Kidney capillary endothelial cell (primary cell): ENCODE results near the gene ACVR2B.

ENCODE experiments used
- DNase-seq: peaks from one replicate; pipeline ENCODE4 v3.0.0-alpha.2; 2018; ENCODE audit warnings: low spot score

ACVR2B gene

DNA sequence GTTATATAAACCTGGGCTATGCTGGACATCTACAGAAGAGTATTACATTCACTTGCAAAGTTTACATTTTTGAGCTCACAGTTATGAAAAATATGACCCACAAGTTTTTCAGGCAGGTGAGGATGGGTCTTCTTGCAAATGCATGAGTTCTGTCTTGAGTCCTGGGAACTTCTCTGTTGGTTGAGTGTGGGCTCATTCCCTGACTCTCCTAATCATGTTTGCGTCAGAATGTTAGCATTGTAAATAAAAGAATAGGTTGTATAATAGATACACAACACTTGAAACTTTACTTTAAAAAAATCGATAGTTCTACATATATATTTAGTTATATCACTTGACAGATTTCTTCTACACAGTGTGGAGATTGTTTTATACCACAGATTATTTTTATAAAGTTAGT is 35.3 kb downstream of the ACVR2B start:
- no peak for DNase-seq

DNA sequence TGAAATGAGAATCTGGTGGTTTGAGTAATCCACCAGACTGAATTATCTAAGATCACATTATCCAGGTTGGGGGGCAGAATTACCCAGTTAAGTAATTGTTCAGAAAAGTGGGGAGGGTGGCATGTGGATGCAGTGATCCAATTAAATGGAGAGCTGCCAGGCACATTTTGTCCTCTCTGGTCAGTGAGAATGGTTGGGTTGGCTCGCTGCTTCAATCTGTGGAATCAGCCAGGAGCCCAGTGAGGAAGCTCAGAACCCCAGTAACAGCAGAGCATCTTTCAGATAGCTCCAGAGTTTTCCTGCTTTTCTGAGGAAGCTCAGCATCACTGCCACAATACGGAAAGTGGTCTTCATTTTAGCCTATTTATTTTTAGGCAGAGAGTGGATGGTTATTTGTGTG is 36.1 kb downstream of the ACVR2B start:
- DNase-seq, result no peak

DNA sequence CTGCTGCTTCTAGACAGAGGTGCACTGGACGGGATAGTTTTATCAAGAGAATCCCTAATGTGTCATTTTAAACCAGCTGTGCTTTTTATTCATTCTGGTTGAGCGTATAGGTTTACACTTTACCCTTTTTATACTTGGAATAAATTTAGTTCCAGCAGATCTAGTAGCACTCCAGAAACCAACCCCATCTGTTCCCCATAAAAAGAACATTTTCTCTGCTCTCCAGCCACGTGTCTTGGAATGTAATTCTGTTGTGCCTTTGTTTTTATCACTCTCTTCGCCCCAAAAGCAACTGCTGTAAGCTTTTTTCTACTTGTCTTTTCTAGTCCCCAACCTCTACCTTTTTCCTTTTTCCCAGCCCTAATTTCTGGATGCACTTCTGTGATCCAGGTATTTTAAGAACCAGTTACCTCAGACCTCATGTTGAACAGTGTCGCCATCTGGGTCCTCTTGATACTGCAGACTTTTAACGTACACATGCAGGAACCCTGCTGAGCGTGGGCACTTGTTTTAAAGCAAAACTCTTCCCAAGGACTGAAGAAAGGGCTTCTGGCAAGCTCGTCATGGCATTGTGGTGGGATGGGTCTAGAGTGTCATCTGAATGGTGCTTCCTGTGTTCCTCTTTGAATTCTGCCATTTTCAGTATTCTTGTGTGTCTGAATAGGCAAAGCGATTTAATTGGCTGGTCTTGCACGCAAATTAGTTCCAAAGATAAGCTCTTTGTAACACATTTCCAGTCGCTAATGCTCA is 36.8 kb downstream of the ACVR2B start:
- no peak for DNase-seq

DNA sequence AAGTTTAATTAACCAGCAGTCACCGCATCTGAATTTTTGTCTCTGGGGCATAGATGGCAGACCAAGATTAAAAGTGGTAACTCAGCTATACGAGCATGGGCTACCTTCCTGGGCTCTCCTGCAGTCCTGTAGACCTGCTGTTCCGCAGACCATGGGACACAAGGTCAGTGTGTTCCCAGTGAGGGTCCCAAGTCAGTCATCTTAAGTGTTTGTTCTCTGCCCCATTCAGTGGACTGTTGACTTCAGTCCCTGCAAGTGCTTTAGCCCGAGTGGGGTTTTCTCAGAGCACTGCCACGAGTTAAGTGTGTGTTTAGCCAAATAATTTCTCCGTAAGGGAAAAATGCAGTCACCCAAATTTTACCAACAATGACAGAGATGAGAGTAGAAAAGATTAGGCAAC is 37.5 kb downstream of the ACVR2B start:
- DNase-seq, result no peak

DNA sequence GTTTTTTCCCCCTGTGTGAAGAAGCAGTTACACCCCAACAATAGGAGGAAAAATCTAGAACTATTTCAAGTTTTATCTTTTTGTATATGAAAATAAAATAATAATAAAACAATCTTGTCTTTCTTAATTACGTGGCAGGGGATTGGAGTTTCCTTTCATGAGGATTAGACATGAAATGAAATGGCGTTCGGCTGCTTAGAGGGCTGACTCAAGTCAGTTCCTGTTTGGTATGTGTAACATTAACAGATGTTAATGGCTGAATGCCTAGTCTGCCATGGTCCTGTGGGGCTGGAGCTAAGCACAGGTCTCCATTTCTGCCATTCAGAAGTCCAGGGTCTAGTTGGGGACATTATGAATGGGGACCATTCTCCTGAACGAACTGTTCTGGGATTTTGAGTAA is 39.3 kb downstream of the ACVR2B start:
- no peak for DNase-seq

DNA sequence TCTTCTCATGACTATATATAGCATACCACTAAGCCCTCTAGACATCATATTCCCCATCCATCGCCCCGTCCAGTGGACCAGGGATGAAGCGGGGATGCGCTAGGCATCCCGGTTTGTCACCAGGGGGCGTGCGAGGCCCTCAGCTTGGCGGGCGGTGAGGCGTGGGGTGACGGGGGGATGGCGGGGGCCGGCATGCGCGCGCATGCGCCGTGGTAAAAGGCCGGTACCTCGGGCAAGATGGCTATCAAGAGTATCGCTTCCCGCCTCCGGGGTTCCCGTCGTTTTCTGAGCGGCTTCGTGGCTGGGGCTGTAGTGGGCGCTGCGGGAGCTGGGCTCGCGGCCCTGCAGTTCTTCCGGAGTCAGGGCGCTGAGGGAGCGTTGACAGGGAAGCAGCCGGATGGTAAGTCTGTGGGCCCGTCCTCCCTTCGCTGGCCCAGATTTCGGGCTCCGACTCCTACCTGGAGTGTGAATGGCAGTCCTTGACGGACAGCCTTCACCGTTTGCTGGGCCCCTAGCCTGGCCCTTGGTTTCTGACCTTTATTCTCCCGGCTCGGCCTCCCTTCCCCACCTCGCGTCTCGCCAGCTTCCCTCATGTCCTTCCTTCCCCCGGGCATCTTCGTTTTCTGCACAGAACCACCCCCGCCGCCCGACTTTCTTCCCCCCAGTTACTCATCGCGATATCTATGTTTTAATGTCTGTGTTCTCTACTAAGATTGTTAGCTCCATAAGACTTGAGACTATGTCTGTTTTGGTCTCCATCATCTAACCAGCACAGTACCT is 42.6 kb downstream of the ACVR2B start, which contains the start of gene EXOG:
Gene EXOG, plus strand, starts transcription at position 210 of the 780 bp plus-strand sequence. Its CDS starts 28 bp downstream, at position 238.
- DNase-seq, result peak; percentile 89

DNA sequence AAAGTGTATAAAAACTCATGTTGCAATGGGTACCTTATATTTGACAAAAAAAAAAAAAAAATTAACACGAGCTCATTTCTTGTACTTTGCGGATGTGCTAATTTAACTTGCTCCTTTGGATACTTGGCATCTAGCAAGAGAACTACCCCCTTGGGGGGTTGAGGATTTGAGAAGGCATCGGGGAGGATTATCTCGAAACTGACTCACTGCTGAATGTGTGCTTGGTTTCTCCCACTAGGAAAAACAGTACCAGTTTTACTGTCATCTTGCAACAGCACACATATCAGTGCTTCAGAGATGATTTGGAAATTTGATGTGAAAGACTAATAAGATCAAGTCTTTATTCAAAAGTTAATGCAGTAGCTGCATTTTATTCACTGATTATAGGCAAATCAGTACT is 43.3 kb downstream of the ACVR2B start:
- no peak for DNase-seq

DNA sequence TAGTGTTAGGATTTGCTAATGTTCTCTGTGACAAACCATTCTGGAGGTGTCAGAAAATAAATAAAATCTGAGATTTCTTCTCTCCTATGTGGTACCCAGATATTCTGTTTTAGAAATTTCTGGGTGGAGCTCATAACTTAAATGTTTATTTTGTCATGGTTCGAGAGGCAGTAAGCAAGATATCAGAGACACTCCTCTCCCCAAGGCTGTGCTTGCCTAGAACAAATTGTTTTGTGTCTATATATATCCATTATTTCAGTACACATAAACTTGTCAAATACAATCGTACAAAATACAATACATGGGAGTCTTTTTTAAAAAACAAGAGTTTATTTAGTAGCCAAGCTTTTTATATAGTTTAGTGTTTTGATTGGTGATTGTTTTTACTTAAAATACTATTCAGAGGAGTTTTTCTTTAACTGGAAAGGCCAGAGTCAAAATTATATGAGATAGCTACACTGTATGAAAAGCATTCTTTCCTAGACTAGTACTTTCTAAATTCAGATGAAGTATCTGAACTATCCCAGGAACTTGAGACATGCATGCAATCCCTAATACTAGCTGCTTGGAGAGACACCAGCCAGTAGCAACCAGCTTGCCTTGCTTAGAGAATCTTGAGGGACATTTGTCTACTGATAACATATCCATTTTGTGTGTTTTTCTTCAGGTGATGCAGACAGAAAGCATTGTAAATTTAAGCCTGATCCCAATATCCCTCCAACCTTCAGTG is 47.2 kb downstream of the ACVR2B start:
- DNase-seq, result no peak

DNA sequence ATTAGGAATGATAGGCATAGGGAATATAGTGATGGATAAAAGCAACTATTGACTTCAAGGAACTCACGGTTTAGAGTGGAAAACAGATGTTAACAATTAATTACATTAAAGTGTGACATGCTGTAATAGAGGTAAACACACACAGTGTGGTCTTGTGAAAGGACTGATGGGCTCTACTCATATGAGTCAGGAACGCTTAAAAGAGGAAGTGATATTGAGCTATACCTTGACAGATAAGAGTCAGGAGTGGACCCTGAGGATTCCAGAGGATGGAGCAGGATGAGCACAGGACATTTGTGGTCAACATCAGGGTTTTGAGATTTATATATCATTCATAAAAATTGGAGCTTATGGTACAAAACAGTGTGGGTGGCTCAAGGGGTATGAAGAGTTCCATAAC is 53.4 kb downstream of the ACVR2B start:
- no peak for DNase-seq

DNA sequence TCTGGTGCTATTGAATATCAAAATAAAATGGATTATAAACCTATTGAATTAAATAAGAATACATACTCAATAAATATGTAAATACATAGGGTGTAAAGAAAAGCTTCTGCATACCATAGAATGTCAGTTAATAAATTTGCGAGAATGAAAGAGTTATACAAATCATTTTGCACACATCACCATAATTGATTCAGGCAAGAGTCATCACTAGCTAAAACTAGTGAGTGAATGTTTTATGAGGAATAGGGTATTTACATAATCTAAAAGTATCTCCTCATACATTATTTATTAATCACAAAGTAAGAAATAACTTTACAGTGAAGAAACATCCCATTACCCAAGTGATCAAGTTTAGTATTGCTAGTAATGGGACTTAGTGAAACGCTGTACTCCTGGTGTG is 56.0 kb downstream of the ACVR2B start:
- DNase-seq, result no peak

DNA sequence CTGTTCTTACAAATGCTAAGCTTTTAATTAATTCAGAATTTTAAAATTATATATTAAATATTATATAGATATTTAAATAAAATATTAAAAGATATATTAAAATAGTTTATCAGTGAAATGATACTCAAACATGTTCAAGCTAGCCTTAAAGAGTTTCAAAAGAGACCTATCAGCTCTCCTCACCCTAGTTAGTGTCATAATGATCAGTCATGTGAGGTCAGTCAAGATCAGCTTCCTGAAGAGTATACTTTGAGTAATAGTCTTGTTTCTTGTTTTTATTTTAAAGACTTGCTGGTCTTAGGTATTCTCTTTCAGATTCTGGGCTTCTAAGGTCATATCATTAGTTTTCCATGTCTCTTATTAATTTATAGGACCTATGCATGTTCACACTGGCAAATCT is 56.9 kb downstream of the ACVR2B start:
- no peak for DNase-seq

DNA sequence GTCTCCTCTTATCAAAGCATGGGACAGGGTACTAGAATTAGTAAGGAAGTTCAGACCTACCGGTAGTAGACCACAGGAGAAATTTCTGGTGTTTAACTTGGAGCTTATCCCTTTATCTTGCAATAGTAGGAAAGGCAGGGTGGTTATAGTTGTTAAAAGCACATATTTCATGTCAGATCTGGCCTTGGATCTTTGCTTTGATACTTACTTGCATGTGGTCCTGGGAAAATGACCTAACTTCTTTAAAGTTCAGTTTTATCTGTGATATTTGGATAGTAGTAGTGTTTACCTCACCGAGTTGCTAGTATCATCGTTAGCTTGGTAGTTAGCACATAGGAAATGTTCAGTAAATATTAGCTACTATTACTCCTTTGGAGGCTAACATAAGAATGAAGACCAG is 57.9 kb downstream of the ACVR2B start:
- no peak for DNase-seq

DNA sequence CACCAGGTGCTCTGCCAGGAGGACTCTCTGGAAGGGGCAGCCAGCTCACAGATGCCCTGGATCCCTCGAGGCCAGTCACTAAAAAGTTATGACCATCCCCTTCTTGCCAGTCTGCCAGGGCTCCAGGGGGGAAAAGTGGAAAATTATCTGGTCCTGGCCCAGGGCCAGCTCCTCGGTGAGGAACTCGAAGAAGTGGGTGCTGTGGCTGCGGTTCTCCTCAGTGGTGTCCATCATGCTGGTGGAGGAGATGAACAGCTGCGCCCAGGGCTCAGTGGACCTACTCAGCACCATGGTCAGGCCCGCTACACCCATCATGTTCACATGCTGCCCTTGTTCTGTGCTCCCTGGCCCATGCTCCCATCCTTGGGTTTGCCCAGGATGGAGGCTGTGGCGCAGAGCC is 61.7 kb downstream of the ACVR2B start:
- no peak for DNase-seq

DNA sequence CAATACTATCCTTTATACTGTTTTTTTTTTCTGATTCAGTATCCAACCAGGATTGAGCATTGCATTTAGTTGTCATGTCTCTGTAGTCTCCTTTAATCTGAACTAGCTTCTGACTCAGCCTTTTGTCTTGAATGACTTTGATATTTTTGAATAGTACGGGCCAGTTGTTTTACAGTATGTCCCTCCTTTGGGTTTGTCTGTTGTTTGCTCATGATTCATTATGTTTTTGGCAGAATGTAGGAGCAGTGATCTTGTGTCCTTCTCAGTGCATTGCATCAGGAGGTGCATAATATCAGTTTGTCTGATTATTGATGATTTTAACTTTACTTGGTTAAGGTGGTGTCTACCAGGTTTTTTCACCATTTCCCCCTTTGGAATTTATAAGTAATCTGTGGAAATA is 63.0 kb downstream of the ACVR2B start:
- peak; percentile 20 for DNase-seq

DNA sequence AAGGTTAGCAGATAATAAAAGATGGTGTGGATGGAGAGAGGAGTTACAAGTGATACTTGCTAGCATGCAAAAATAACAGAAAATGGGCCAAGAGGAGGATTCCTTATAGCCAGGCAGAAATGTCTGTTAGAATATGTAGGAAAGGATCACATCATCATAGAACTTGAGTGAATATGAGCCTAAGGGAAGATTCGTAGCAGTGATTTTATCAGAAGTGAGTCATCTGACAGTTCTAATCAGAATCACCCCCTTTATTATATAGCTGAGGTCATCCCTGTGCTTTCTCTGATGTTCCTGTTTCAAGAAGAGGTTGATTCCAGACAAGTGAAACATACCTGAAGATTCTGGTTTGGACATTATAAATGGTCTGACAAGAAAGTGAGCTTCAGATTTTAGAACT is 65.3 kb downstream of the ACVR2B start:
- DNase-seq, result no peak

DNA sequence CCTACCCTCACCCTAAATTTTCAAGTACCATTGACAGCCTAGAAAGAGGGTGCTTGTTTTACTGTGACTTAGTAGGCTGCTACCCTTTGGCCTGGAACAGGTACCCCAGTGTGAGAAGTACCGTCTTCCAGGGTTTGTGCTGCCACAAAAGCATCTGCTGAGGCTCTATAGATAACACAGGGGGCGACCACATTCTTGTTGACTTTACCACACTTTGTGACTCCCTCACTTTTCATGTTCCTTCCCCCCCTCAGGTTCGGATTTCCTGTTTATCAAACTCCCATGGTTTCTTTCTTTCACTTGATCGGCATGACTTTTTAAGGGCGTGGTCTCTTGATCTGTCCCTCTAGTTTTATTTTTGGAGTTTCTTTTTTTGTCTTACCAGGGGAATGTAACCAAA is 66.0 kb downstream of the ACVR2B start:
- DNase-seq, result no peak

DNA sequence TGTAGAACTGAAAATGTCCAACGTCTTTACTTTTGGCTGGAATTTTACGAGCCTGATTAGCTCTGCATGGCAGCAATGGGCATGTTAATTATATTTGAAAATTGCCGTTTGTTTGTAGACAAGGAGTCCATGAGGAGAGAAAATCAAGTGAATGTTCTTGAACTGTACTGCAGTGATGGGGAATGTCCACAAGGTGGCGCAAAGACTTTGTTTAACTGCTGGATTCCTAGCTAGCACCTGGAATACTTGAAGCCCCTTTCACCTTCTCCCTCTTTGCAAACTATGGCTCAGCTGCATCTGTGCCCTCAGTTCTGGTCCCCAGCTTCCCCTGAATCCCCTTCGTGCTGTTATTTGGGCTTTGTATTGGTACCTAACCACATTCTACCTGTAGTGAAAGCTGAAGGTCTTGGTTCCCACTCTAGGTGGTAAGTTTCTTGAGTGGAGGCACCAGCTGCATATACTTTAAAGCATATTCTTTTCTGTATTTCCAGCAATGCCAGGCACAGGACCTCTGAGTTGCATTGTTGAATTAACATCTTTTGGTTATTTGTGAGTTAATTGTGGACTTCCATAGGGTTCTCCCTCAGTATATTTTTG is 67.8 kb downstream of the ACVR2B start:
- peak; percentile 63 for DNase-seq

DNA sequence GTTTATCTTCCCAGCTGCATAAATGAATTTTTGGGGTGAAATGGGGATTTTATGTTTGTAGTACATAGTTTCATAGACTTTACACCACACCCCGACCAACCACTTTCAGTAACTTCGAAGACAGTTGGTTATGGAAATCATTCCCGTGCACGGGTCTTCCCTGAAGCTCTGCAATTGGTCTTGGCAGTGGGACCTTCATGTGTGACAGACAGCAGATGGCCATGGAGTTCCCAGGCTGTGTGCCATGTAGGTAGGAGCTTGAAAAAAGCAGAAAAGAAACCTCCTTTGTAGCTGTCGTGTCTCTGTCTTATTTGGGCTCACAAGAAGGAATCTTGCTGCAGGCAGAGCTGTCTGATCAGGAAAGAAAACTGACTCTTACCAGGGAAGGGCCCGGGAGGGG is 68.3 kb downstream of the ACVR2B start:
- no peak for DNase-seq

DNA sequence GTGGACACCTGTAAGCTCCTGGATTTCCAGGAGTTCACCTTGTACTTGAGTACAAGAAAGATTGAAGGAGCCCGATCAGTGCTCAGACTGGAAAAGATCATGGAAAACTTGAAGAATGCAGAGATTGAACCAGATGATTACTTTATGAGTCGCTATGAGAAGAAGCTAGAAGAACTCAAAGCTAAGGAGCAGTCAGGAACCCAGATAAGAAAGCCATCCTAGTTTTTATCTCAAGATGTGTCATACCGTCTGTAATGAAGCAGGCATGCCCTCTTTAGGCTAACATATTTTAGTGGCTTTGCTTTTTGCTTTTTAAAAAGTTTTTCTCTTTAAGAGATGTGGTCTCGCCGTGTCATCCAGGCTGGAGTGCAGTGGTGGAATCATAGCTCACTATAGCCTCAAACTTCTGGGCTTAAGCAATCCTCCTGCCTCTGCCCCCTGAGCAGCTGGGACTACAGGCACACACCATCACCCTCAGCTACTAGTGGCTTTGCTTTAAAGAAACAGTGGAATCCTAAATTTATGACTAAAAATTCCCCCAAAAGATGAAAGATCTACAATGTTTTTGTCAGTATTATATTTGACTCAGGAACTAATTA is 70.5 kb downstream of the ACVR2B start:
- no peak for DNase-seq

DNA sequence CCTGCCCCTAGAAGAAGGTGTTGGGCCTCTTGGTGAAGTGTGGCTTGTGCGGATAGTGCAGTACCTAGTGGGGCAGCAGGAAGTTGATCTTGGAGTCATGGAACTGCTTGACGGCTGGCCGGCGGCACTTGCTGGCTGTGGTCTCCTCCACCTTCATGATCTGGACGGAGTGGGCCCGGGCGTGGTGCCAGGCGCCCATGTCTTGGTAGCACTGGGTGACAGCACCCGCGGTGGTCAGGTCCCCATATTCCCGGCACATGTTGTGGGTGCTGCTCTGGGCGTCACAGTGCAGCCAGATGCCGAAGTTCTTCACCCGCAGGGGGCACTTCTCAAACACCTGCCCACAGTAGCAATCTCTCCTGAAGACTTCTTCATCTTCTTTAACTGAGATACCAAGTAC is 73.1 kb downstream of the ACVR2B start:
- no peak for DNase-seq

DNA sequence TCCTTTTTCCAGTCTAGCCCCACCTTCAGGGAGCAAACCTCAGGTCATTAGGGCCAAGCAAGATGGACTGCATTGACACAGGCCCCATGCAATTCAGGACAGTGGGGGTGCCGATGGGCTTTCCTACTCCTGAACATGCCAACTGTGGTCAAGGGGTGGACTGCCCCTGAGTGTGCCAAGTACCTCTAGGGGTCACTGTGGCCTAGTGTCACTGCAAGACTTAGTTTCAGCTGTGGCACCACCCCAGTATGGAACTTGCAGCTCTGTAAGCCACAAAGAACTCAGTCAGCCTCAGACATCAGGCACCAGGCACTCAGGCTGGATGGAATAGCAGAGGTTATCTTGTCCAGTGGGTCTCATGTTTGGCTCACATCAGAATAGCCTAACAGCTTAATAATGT is 74.8 kb downstream of the ACVR2B start:
- no peak for DNase-seq

DNA sequence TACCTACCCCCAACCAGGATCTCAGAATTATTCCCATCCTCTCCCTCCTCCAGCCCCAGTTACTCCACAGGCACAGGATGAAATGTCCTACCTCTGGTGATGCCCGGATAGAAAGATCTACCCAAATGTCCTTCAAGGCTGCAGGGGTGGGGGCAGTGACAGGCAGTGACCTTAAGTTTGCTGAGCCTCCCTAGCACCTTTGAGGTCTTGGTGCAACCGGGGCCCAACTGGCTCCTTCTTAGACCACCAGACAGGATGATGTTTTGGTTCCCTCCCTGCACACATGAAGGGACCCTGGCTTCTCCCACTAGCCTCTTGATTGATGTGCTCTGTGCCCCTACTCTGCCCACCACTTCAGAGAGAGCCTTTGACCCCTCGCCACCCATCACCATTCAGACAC is 78.8 kb downstream of the ACVR2B start:
- DNase-seq, result no peak
